Activated gamma-delta T cell (primary cell): ENCODE measurements around the gene COA8.
A peak's percentile ranks its signal among the peaks of the same experiment; 100 is the strongest.
"Not testable (repeated sequence)": the region's sequence is repeated elsewhere in the genome, so short reads cannot be mapped to it uniquely, and the experiment has no call there.

Source experiments
- DNase-seq: peaks from one replicate; lab custom pipeline; 2025; lab: John Stamatoyannopoulos, UW

COA8 gene

GRCh38 chr14:103525430-103526246, 37.1 kb upstream of the COA8 start:
- not testable (repeated sequence) for DNase-seq

- no peak for DNase-seq
Measured at GRCh38 chr14:103526247-103526913, 36.4 kb upstream of the COA8 start.

GRCh38 chr14:103526914-103527248, 35.9 kb upstream of the COA8 start:
- DNase-seq: no peak

- no peak for DNase-seq
Measured at GRCh38 chr14:103527408-103528145, 35.2 kb upstream of the COA8 start.

- no peak for DNase-seq
Measured at GRCh38 chr14:103528146-103528586, 34.6 kb upstream of the COA8 start.

- peak; percentile 71 for DNase-seq
Measured at GRCh38 chr14:103528587-103529382, 34.0 kb upstream of the COA8 start, which contains the start of gene TRMT61A. Gene TRMT61A (plus strand): TSS chr14:103529196. CDS start chr14:103529979, 783 bp downstream.

GRCh38 chr14:103529383-103530365, 33.1 kb upstream of the COA8 start:
- no peak for DNase-seq

GRCh38 chr14:103530390-103530789, 32.4 kb upstream of the COA8 start:
- no peak for DNase-seq

GRCh38 chr14:103530831-103531230, 31.9 kb upstream of the COA8 start:
- DNase-seq: no peak

GRCh38 chr14:103531421-103532215, 31.1 kb upstream of the COA8 start:
- DNase-seq: no peak

GRCh38 chr14:103532216-103533136, 30.3 kb upstream of the COA8 start:
- no peak for DNase-seq

- DNase-seq: no peak
Measured at GRCh38 chr14:103533137-103533998, 29.4 kb upstream of the COA8 start.

- no peak for DNase-seq
Measured at GRCh38 chr14:103533999-103534575, 28.7 kb upstream of the COA8 start.

GRCh38 chr14:103534576-103535061, 28.1 kb upstream of the COA8 start:
- no peak for DNase-seq

- DNase-seq: no peak
Measured at GRCh38 chr14:103535081-103535890, 27.5 kb upstream of the COA8 start.

- DNase-seq: no peak
Measured at GRCh38 chr14:103535891-103536565, 26.7 kb upstream of the COA8 start.
